Adrenal gland (tissue), 5 donors: ENCODE results near the gene LRPPRC.

Experiments used
- CTCF ChIP-seq, 6 experiments: fragments of 450-650 bp in 4 of 6; fragments of 200-600 bp in 2 of 6; sonication (generic) in 1 of 6; IDR thresholded peaks; 1 replicate in 5 of 6; 2 replicates in 1 of 6; pipeline versions ENCODE4 v1.5.1 to v1.8.0; 2016 to 2021; ENCODE audit warnings: antibody characterized with exemption in 6 of 6, mild to moderate bottlenecking in 2 of 6, moderate library complexity in 1 of 6
- POLR2A ChIP-seq, 2 donors: fragments of 450-650 bp; IDR thresholded peaks; one replicate each; pipeline ENCODE4 v1.6.1; 2017; ENCODE audit warnings: antibody characterized with exemption in 2 of 2, mild to moderate bottlenecking in 2 of 2, moderate library complexity in 1 of 2
- donor health status: DM: no; HTN: no; CAD: no.

GRCh38 chr2:43958397-43959275 lies 37.2 kb downstream of the LRPPRC start:
- TF ChIP-seq CTCF (IDR thresholded peaks at IDR 0.05) (no peak), POLR2A (IDR thresholded peaks at IDR 0.05) (no peak)
